NCI-H345 (cell line): ENCODE data around the gene KCNC1.

ENCODE experiments used
- DNase-seq: peaks from one replicate; lab custom pipeline; 2025; lab: John Stamatoyannopoulos, UW

The KCNC1 gene

GRCh38 chr11:17716807-17717206 is 17.8 kb upstream of the KCNC1 start:
- DNase-seq: no peak

- no peak for DNase-seq
These were observed 16.6 kb upstream of the KCNC1 start for GRCh38 chr11:17718015-17718414.

GRCh38 chr11:17718510-17718962 is 16.0 kb upstream of the KCNC1 start:
- no peak for DNase-seq

- DNase-seq: peak; percentile 23
These were observed 15.3 kb upstream of the KCNC1 start, which contains the start of gene MYOD1 for GRCh38 chr11:17719028-17719937. Gene MYOD1, plus strand, starts transcription at chr11:17719571. Its CDS starts 212 bp downstream, at chr11:17719783.

GRCh38 chr11:17719938-17720795 is 14.4 kb upstream of the KCNC1 start:
- DNase-seq: peak; percentile 23

GRCh38 chr11:17720796-17721171 is 13.8 kb upstream of the KCNC1 start:
- peak; percentile 16 for DNase-seq

- no peak for DNase-seq
These were observed 13.2 kb upstream of the KCNC1 start for GRCh38 chr11:17721242-17721999.

- no peak for DNase-seq
These were observed 12.5 kb upstream of the KCNC1 start for GRCh38 chr11:17722000-17722643.

GRCh38 chr11:17724020-17724908 is 10.3 kb upstream of the KCNC1 start:
- DNase-seq: no peak

- no peak for DNase-seq
These were observed 9.4 kb upstream of the KCNC1 start for GRCh38 chr11:17725174-17725573.

- DNase-seq: no peak
These were observed 4.4 kb upstream of the KCNC1 start for GRCh38 chr11:17730137-17730536.

- DNase-seq: peak; percentile 95
These were observed 3.7 kb upstream of the KCNC1 start for GRCh38 chr11:17730608-17731462.

GRCh38 chr11:17733261-17733660 is 1.3 kb upstream of the KCNC1 start:
- no peak for DNase-seq

- peak; percentile 42 for DNase-seq
These were observed 621 bp downstream of the KCNC1 start for GRCh38 chr11:17734986-17735817.

- no peak for DNase-seq
These were observed 1.4 kb downstream of the KCNC1 start for GRCh38 chr11:17735818-17736578.

GRCh38 chr11:17736579-17736893 is 2.0 kb downstream of the KCNC1 start:
- DNase-seq: no peak

- DNase-seq: no peak
These were observed 2.6 kb downstream of the KCNC1 start for GRCh38 chr11:17736930-17737817.
